GM19023 (cell line): ENCODE results near the gene GPR180.
"Not testable (repeated sequence)": the region's sequence is repeated elsewhere in the genome, so short reads cannot be mapped to it uniquely, and the experiment has no call there.

ENCODE experiments used
- ATAC-seq: cut with Tn5 transposase; IDR thresholded peaks from one replicate; pipeline ENCODE4 v1.9.1; 2021; ENCODE audit warnings: mild to moderate bottlenecking, moderate library complexity; ENCODE audit not compliant: unreplicated experiment

GPR180 gene

GRCh38 chr13:94595950-94596574 lies 5.6 kb upstream of the GPR180 start, which contains the start of gene TGDS:
TGDS (minus strand) TSS chr13:94596152; CDS start chr13:94596136, 16 bp downstream.
- ATAC-seq: peak; percentile 97

- no peak for ATAC-seq
Observed at GRCh38 chr13:94596575-94596971, 5.1 kb upstream of the GPR180 start.

GRCh38 chr13:94598281-94598680 lies 3.4 kb upstream of the GPR180 start:
- no peak for ATAC-seq

GRCh38 chr13:94599877-94600276 lies 1.8 kb upstream of the GPR180 start:
- ATAC-seq: no peak

GRCh38 chr13:94602467-94602866 lies 810 bp downstream of the GPR180 start:
- ATAC-seq: no peak

- ATAC-seq: no peak
Observed at GRCh38 chr13:94607056-94607455, 5.4 kb downstream of the GPR180 start.

GRCh38 chr13:94607939-94608338 lies 6.3 kb downstream of the GPR180 start:
- ATAC-seq: no peak

- ATAC-seq: no peak
Observed at GRCh38 chr13:94608586-94608985, 6.9 kb downstream of the GPR180 start.

GRCh38 chr13:94609196-94609595 lies 7.5 kb downstream of the GPR180 start:
- no peak for ATAC-seq

- ATAC-seq: no peak
Observed at GRCh38 chr13:94610475-94610874, 8.8 kb downstream of the GPR180 start.

- ATAC-seq: no peak
Observed at GRCh38 chr13:94612050-94612449, 10.4 kb downstream of the GPR180 start.

GRCh38 chr13:94613051-94613450 lies 11.4 kb downstream of the GPR180 start:
- no peak for ATAC-seq

- ATAC-seq: no peak
Observed at GRCh38 chr13:94617389-94618000, 15.8 kb downstream of the GPR180 start.

- ATAC-seq: peak; percentile 75
Observed at GRCh38 chr13:94620286-94620896, 18.7 kb downstream of the GPR180 start.

- ATAC-seq: no peak
Observed at GRCh38 chr13:94622344-94622743, 20.7 kb downstream of the GPR180 start.

GRCh38 chr13:94623316-94623715 lies 21.7 kb downstream of the GPR180 start:
- no peak for ATAC-seq

- no peak for ATAC-seq
Observed at GRCh38 chr13:94630858-94631257, 29.2 kb downstream of the GPR180 start.

- ATAC-seq: no peak
Observed at GRCh38 chr13:94632226-94632980, 30.7 kb downstream of the GPR180 start.

- ATAC-seq: not testable (repeated sequence)
Observed at GRCh38 chr13:94636096-94636495, 34.4 kb downstream of the GPR180 start.

- no peak for ATAC-seq
Observed at GRCh38 chr13:94636942-94637578, 35.4 kb downstream of the GPR180 start.

GRCh38 chr13:94637677-94638076 lies 36.0 kb downstream of the GPR180 start:
- not testable (repeated sequence) for ATAC-seq
